Keratinocyte (primary cell): ENCODE data around the gene HBD. TPM values are rescaled to one million over a fixed set of nuclear protein-coding genes. Genes with fewer than 3 reads are reported as not detected.

Experiments
- DNase-seq: peaks from one replicate; pipeline ENCODE4 v3.0.0-alpha.2; 2011; ENCODE audit warnings: low read depth, missing footprints, low spot score
- FAIRE-seq: peaks from 2 replicates; lab custom pipeline; 2011; peaks lifted over from hg19 to GRCh38; lab: Jason Lieb, UNC
- H2AFZ ChIP-seq: 2 replicates; pipeline ENCODE4 v1.6.0; 2012; ENCODE audit warnings: low read length, control low read depth, inconsistent platforms; ENCODE audit not compliant: control insufficient read depth
- H3K27ac ChIP-seq: 2 replicates; pipeline ENCODE4 v1.5.1; 2011; ENCODE audit warnings: low read length; ENCODE audit not compliant: control insufficient read depth, insufficient read depth
- H3K27me3 ChIP-seq: 3 replicates; pipeline ENCODE4 v1.6.0; 2011; ENCODE audit warnings: low read length; ENCODE audit not compliant: control insufficient read depth, insufficient read depth; ENCODE audit errors: extremely low read depth
- H3K36me3 ChIP-seq, 2 experiments: 2 replicates in 1 of 2; 3 replicates in 1 of 2; pipeline ENCODE4 v1.5.1; 2011; ENCODE audit warnings: low read length in 2 of 2, mild to moderate bottlenecking in 1 of 2; ENCODE audit not compliant: control insufficient read depth in 2 of 2, insufficient read depth in 2 of 2; ENCODE audit errors: extremely low read depth in 1 of 2
- H3K4me1 ChIP-seq: 3 replicates; pipeline ENCODE4 v1.5.1; 2011; ENCODE audit warnings: low read length; ENCODE audit not compliant: control insufficient read depth, insufficient read depth; ENCODE audit errors: extremely low read depth
- H3K4me2 ChIP-seq: 3 replicates; pipeline ENCODE4 v1.6.0; 2011; ENCODE audit warnings: low read depth, low read length; ENCODE audit not compliant: control insufficient read depth, insufficient read depth; ENCODE audit errors: extremely low read depth
- H3K4me3 ChIP-seq, 3 experiments: fragments of 200-600 bp in 1 of 3; sonication (generic) in 1 of 3; 2 replicates in 2 of 3; 3 replicates in 1 of 3; pipeline ENCODE4 v1.5.1; 2011 to 2016; ENCODE audit warnings: low read length in 3 of 3, mild to moderate bottlenecking in 3 of 3, control low read depth in 2 of 3, inconsistent platforms in 1 of 3, low read depth in 1 of 3, mixed read lengths in 1 of 3, mixed run types in 1 of 3, moderate library complexity in 1 of 3; ENCODE audit not compliant: control insufficient read depth in 2 of 3, insufficient read depth in 2 of 3; ENCODE audit errors: extremely low read depth in 1 of 3
- H3K79me2 ChIP-seq: 2 replicates; pipeline ENCODE4 v1.6.0; 2012; ENCODE audit warnings: low read length; ENCODE audit not compliant: control insufficient read depth, insufficient read depth
- H3K9ac ChIP-seq: 3 replicates; pipeline ENCODE4 v1.6.0; 2011; ENCODE audit warnings: low read length; ENCODE audit not compliant: control insufficient read depth, insufficient read depth; ENCODE audit errors: extremely low read depth
- H3K9me1 ChIP-seq: 3 replicates; pipeline ENCODE4 v1.6.0; 2011; ENCODE audit warnings: low read length; ENCODE audit not compliant: control insufficient read depth, insufficient read depth; ENCODE audit errors: extremely low read depth
- H3K9me3 ChIP-seq: 2 replicates; pipeline ENCODE4 v1.5.1; 2012; ENCODE audit warnings: low read depth, low read length; ENCODE audit not compliant: control insufficient read depth
- H4K20me1 ChIP-seq: 3 replicates; pipeline ENCODE4 v1.6.0; 2011; ENCODE audit warnings: low read length; ENCODE audit not compliant: control insufficient read depth, insufficient read depth; ENCODE audit errors: extremely low read depth
- CTCF ChIP-seq, 3 experiments: IDR thresholded peaks in 1 of 3; conservative IDR thresholded peaks in 1 of 3; optimal IDR thresholded peaks in 1 of 3; 2 replicates in 2 of 3; 3 replicates in 1 of 3; pipeline versions ENCODE3 to v1.5.1; 2011; ENCODE audit warnings: low read length in 3 of 3, mild to moderate bottlenecking in 3 of 3, moderate library complexity in 2 of 3, control low read depth in 1 of 3, inconsistent platforms in 1 of 3; ENCODE audit not compliant: insufficient read depth in 2 of 3; ENCODE audit errors: extremely low read depth in 1 of 3
- EZH2 ChIP-seq: IDR thresholded peaks from one replicate; pipeline ENCODE4 v1.6.1; 2012; ENCODE audit warnings: inconsistent platforms, mild to moderate bottlenecking, low read length, moderate library complexity
- dilution Hi-C: fragments of 300-500 bp; cut with MboI; formaldehyde crosslinking; loops from one replicate; pipeline ENCODE4 v1.7.0; 2020; ENCODE audit warnings: low sequenced_read_pairs; ENCODE audit not compliant: extremely low pct_ligation_motif_present
- polyA plus RNA-seq, 5 experiments: library from polyadenylated mRNA; depleted of rRNA in 3 of 5; stranded (reverse) in 3 of 5; stranded (forward) in 1 of 5; unstranded in 1 of 5; fragments of >200 nt; gene quantifications; 1 replicate in 1 of 5; 2 replicates in 3 of 5; 3 replicates in 1 of 5; pipeline versions ENCODE4 v1.2.1 to v1.2.3, GENCODE V29; 2011 to 2012; ENCODE audit warnings: missing spikeins in 2 of 5, low read depth in 1 of 5, low replicate concordance in 1 of 5

HBD gene
- polyA plus RNA-seq, 1 donor (not counting 4 experiments of a cell fraction or from before 2014, with no cell fraction given) = not detected

DNA sequence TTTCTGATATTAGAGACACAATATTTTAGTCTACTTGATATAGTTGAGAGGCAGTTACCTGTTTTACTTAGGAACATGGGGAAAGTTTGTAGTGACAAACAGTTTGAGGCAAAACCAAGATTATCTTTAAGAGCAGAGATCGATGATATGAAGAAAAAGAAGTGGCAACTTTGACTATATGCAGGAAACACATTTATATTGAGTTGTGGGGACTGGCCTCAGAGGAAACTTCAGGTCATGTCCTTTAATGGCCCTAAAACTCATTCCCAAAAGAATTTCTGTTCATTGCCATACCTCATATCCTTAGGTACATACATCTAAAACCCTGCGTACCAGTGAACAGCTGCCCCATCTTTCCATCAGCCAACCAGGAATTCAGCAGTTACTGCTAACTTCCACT is 10.9 kb upstream of the HBD start:
- Histone ChIP-seq H3K9me1 (no peaks in the 10 kb centered on the region), H3K9me3 (no peaks in the 10 kb centered on the region), H3K9ac (no peak overlapping the region), H3K4me1 (no peaks in the 10 kb centered on the region), H3K4me2 (no peak overlapping the region), H3K27me3 (no peaks in the 10 kb centered on the region), H3K36me3 (no peaks in the 10 kb centered on the region), H4K20me1 (no peaks in the 10 kb centered on the region), H3K27ac (no peak overlapping the region), H3K79me2 (no peaks in the 10 kb centered on the region), H3K4me3 (no peak overlapping the region), H2AFZ (no peak overlapping the region)
- TF ChIP-seq EZH2 (no peak), CTCF (optimal IDR thresholded peaks at IDR 0.05 in 1 of 3, IDR thresholded peaks at IDR 0.05 in 1 of 3, conservative IDR thresholded peaks at IDR 0.05 in 1 of 3; ENCODE audit: extremely low read depth in 1 of 3, insufficient read depth in 2 of 3, low read length in 3 of 3) (no peak)
- dilution Hi-C loops = no loop called here
- FAIRE-seq = no peak
- no peak for DNase-seq

GRCh38 chr11:5243816-5244180 is 9.5 kb upstream of the HBD start:
- no peaks in the 10 kb centered on the region for H3K79me2 ChIP-seq
- FAIRE-seq (no peak), DNase-seq (no peak)
- no peaks in the 10 kb centered on the region for H3K4me1 ChIP-seq
- H3K36me3 ChIP-seq = no peaks in the 10 kb centered on the region
- H3K9me3 ChIP-seq = no peaks in the 10 kb centered on the region
- H4K20me1 ChIP-seq = no peaks in the 10 kb centered on the region
- no peak overlapping the region for H2AFZ ChIP-seq
- H3K27ac ChIP-seq = no peak overlapping the region
- dilution Hi-C loops = no loop called here
- no peak overlapping the region for H3K9ac ChIP-seq
- H3K27me3 ChIP-seq = no peaks in the 10 kb centered on the region
- no peak overlapping the region for H3K4me2 ChIP-seq
- H3K4me3 ChIP-seq = no peak overlapping the region
- TF ChIP-seq CTCF (optimal IDR thresholded peaks at IDR 0.05 in 1 of 3, IDR thresholded peaks at IDR 0.05 in 1 of 3, conservative IDR thresholded peaks at IDR 0.05 in 1 of 3; ENCODE audit: extremely low read depth in 1 of 3, insufficient read depth in 2 of 3, low read length in 3 of 3) (no peak), EZH2 (no peak)
- no peaks in the 10 kb centered on the region for H3K9me1 ChIP-seq
